HEK293T (cell line): ENCODE results near the gene SCAP.
"Not testable (repeated sequence)": the region's sequence is repeated elsewhere in the genome, so short reads cannot be mapped to it uniquely, and the experiment has no call there.

Experiments
- ARNT ChIP-seq: fragments of 450-650 bp; IDR thresholded peaks from 2 replicates; pipeline ENCODE4 v1.6.1; 2017; ENCODE audit warnings: mild to moderate bottlenecking
- CTBP1 ChIP-seq: fragments of 450-650 bp; IDR thresholded peaks from 2 replicates; pipeline ENCODE4 v1.6.1; 2016; ENCODE audit warnings: borderline replicate concordance
- ELF4 ChIP-seq: fragments of 450-650 bp; IDR thresholded peaks from 2 replicates; pipeline ENCODE4 v1.6.1; 2017; ENCODE audit warnings: antibody characterized with exemption
- FOXA1 ChIP-seq: fragments of 450-650 bp; IDR thresholded peaks from 2 replicates; pipeline ENCODE4 v1.6.1; 2016; ENCODE audit warnings: mild to moderate bottlenecking
- FOXK2 ChIP-seq: fragments of 450-650 bp; IDR thresholded peaks from 2 replicates; pipeline ENCODE4 v1.6.1; 2016; ENCODE audit warnings: mild to moderate bottlenecking
- FOXM1 ChIP-seq: fragments of 450-650 bp; IDR thresholded peaks from 2 replicates; pipeline ENCODE4 v1.6.1; 2017; ENCODE audit warnings: mild to moderate bottlenecking, borderline replicate concordance
- HDGF ChIP-seq: fragments of 450-650 bp; IDR thresholded peaks from 2 replicates; pipeline ENCODE4 v1.6.1; 2017; ENCODE audit warnings: antibody characterized with exemption, borderline replicate concordance
- PKNOX1 ChIP-seq: fragments of 450-650 bp; IDR thresholded peaks from 2 replicates; pipeline ENCODE4 v1.6.1; 2016
- SP1 ChIP-seq: fragments of 450-650 bp; IDR thresholded peaks from 2 replicates; pipeline ENCODE4 v1.6.1; 2017
- SUZ12 ChIP-seq: fragments of 450-650 bp; IDR thresholded peaks from 2 replicates; pipeline ENCODE4 v1.6.1; 2016; ENCODE audit warnings: mild to moderate bottlenecking

DNA sequence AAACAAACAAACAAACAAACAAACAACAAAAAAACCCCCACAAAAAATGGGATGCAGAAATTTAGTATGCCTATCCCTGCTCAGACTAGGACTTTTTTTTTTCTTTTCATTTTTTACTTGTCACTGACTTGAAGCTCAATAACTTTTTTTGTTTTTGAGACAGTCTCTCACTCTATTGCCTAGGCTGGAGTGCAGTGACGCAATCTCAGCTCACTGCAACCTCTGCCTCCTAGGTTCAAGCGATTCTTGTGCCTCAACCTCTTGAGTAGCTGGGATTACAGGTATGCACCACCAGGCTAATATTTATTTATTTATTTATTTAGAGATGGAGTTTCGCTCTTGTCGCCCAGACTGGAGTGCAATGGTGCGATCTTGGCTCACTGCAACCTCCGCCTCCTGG, 29.5 kb upstream of the SCAP start:
- not testable (repeated sequence) for TF ChIP-seq SP1, FOXA1, FOXK2, SUZ12, CTBP1, HDGF, ARNT, PKNOX1, FOXM1, ELF4
